Measurements from ENCODE around the gene IL15RA. TPM values are rescaled to one million over a fixed set of nuclear protein-coding genes. Genes with fewer than 3 reads are reported as not detected.

The IL15RA gene
- total RNA-seq (2022; extraction: Qiagen RNA extraction), result 2.4 to 3.7 TPM (median 2.7 TPM) in 5 replicates

DNA sequence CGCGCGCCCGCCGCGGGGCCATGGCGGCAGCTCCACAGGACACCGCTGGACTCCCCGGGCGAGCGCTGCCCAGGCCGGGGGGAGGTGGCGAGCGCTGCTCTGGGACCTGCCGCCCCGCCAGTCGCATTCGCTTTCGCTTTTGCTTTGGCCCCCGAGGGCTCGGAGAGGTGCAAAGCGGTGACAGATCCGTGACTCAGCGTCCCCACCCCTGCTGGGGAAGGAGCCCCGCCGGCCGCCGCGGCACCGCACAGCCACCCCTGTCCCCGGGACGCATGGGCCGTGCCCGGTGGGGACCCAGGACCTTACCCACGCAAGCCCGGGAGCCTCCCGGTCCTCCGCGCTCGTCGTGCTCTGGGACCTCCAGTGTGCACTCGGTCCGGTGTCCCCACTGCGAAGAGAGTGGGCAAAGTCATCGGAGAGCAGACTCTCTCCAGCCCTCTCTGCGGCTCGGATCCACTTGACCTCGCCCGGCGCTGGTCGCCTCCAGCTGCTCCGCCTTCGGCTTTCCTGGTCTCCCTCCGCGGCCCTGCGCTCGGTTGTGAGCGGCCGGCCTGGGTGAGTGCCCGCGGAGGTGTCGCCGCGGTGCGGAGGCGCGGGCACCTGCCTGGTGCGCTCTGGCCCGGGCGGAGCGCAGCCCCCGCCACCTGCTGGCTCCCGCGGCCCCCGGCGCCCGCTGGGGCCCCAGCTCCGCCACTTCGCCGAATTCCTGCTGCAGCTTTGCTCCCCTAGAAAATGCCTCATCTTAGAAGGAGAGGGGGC lies at the start of gene IL15RA:
TSS of gene IL15RA (minus strand) at position 73 of the 759 bp plus-strand sequence. CDS start at position 22, 51 bp downstream.

Other genes starting within 250 kb of the IL15RA start
- 200 to 275 TPM (median 207 TPM) in 5 replicates for gene GDI2, start 164.1 kb downstream of the IL15RA start, total RNA-seq (2022; extraction: Qiagen RNA extraction)
- gene ANKRD16, start 87.7 kb downstream of the IL15RA start, total RNA-seq (2022; extraction: Qiagen RNA extraction), result 9.2 to 11.8 TPM (median 11.1 TPM) in 5 replicates
- gene FBH1, start 87.3 kb downstream of the IL15RA start, total RNA-seq (2022; extraction: Qiagen RNA extraction), result 37.1 to 40.9 TPM (median 40.3 TPM) in 5 replicates
- gene IL2RA, start 84.8 kb upstream of the IL15RA start, total RNA-seq (2022; extraction: Qiagen RNA extraction), result not detected in 5 replicates
- 106 to 121 TPM (median 116 TPM) in 5 replicates for gene RBM17, start 111.5 kb upstream of the IL15RA start, total RNA-seq (2022; extraction: Qiagen RNA extraction)
- 121 to 155 TPM (median 140 TPM) in 5 replicates for gene PFKFB3, start 225.4 kb upstream of the IL15RA start, total RNA-seq (2022; extraction: Qiagen RNA extraction)

Data from A549 treated with Mapracorat at 1 μM for 4 hours (cell line).